ENCODE results near the gene ELAC1.

The ELAC1 gene

GRCh38 chr18:51021226-51021965 lies 53.6 kb downstream of the ELAC1 start:
- DNase-seq, result no peak

GRCh38 chr18:51025512-51025911 lies 57.7 kb downstream of the ELAC1 start:
- DNase-seq, result no peak

- peak; percentile 49 to 83 for DNase-seq
Measured at GRCh38 chr18:51028201-51028805, 60.5 kb downstream of the ELAC1 start.

GRCh38 chr18:51029378-51029693 lies 61.5 kb downstream of the ELAC1 start:
- DNase-seq, result no peak

- peak; percentile 94 to 99 for DNase-seq
Measured at GRCh38 chr18:51029694-51030536, 62.1 kb downstream of the ELAC1 start, which contains the start of gene SMAD4. Gene SMAD4, plus strand, starts transcription at chr18:51030213. Its CDS starts 16,834 bp downstream, at chr18:51047047.

- DNase-seq, result peak; percentile 60 to 66
Measured at GRCh38 chr18:51030537-51031258, 62.9 kb downstream of the ELAC1 start.

GRCh38 chr18:51032193-51032592 lies 64.4 kb downstream of the ELAC1 start:
- no peak for DNase-seq

- DNase-seq, result no peak
Measured at GRCh38 chr18:51037230-51037629, 69.4 kb downstream of the ELAC1 start.

Data from inflammatory macrophage treated with lipopolysaccharide for 1 hour (primary cell).